Measurements from ENCODE around the gene HOXB4. TPM values are rescaled to one million over a fixed set of nuclear protein-coding genes. Genes with fewer than 3 reads are reported as not detected.

The HOXB4 gene
- total RNA-seq, 1 donor from 2014 or later = 39.2 TPM

DNA sequence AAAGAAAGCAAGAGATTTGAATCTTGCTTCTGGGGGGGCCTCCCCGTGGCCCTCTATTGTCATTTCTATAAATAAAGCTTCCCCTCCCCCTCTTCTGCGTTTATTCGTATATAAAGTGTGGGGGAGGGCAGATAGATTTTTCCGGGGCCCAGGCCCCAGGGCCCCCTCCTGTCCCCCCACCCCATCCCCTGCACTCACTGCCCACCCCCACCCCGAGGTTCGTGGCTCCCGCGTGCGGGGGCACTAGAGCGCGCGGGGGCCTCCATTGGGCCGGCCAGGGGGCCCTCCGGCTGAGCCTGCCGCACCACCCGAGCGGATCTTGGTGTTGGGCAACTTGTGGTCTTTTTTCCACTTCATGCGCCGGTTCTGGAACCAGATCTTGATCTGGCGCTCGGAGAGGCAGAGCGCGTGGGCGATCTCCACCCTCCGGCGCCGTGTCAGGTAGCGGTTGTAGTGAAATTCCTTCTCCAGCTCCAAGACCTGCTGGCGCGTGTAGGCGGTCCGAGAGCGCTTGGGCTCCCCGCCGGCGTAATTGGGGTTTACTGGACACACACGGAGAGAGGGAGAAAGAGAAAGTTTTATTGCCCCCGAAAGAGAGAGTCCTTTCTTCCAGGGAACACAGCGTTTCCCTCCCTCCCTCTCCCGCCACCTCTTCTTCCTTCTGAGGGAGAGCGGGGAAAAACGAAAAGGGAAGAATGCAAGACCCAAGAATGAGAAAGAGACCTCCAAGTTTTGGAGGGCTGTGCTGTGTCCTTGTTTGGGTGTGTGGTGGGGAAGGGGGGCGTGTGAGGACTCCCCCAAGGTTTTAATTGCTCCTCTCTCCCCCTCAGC lies 1.5 kb downstream of the HOXB4 start:
- Mint-ChIP-seq H3K9me3 (no peaks in the 10 kb centered on the region), H3K27ac (peak overlapping the region; percentile 99), H3K4me1 (peaks cover 86% of the 10 kb centered on the region), H3K27me3 (ENCODE audit: low read depth) (no peaks in the 10 kb centered on the region), H3K36me3 (peaks cover 21% of the 10 kb centered on the region), H3K4me3 (peak overlapping the region; percentile 85)
- no peak for DNase-seq (ENCODE audit: low spot score in 2 of 2, unreplicated experiment in 2 of 2)
- TF ChIP-seq, protein P1, sequence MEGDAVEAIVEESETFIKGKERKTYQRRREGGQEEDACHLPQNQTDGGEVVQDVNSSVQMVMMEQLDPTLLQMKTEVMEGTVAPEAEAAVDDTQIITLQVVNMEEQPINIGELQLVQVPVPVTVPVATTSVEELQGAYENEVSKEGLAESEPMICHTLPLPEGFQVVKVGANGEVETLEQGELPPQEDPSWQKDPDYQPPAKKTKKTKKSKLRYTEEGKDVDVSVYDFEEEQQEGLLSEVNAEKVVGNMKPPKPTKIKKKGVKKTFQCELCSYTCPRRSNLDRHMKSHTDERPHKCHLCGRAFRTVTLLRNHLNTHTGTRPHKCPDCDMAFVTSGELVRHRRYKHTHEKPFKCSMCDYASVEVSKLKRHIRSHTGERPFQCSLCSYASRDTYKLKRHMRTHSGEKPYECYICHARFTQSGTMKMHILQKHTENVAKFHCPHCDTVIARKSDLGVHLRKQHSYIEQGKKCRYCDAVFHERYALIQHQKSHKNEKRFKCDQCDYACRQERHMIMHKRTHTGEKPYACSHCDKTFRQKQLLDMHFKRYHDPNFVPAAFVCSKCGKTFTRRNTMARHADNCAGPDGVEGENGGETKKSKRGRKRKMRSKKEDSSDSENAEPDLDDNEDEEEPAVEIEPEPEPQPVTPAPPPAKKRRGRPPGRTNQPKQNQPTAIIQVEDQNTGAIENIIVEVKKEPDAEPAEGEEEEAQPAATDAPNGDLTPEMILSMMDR (IDR thresholded peaks at IDR 0.05; ENCODE audit: unreplicated experiment) = no peak

DNA sequence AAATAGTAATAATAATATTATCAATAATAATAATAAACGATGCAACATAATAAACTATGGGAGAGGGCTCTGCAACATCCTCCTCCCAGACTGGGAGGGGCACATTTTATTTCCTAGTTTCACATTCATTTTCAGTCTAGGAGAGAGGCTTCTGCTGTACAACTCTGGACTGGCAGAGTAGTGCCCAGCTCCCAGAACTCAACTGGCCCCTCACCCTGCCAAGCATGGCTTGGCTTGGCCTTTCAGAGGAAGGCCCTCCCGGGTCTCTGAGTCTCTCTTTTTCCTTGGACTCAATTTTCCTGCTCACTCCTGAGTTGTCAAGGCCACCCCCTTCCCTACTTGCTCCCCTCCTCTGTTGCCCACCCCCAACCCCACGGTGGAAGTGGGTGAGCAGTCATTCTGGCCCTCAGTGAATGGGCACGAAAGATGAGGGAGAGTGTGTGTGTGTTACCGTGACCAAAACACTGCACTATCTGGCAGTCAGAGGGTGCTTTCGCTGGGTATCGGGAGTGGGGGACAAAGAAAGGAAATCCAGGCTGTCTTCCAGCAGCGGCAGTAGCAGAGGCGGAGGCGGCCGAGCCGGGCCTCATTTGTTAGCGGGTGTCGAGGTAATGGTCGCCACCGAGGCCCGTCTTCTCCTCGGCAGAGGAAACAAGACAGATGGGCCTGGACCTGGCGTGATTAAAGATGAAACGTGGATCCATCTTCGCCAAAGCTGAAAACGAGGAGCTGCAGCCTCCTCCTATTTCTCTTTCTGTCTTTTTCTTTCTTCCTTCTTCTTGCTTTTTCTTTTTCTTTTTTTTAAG lies 2.3 kb downstream of the HOXB4 start:
- H3K27me3 Mint-ChIP-seq (ENCODE audit: low read depth) = no peaks in the 10 kb centered on the region

DNA sequence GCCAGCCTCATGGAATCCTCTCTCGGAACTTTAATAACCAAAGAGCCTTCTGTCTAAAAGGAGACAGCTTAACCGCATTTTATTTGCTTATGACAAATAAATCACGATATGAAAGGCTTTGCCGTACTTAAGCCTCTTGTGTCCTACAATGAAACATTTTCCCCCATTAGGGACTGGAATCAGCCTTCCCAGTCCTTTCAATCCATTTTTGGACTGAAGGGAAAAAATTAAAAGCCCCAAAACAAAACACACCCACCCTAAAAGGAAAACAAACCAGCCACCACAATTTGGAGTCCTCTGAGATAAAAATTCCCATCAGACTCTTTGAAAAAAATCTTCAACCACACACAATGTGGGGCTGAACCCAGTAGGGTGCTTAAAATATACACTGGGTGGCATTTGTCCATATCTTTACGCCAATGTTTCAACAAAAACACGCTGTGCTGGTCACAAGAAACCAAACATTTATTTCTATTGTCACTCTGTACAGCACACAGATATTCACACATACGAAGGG lies 3.0 kb downstream of the HOXB4 start:
- no peak overlapping the region for H3K4me3 Mint-ChIP-seq
- H3K27ac Mint-ChIP-seq = no peak overlapping the region
- no peaks in the 10 kb centered on the region for H3K27me3 Mint-ChIP-seq (ENCODE audit: low read depth)

More for the DNA sequence above, 2.3 kb downstream of the HOXB4 start:
- no peaks in the 10 kb centered on the region for H3K9me3 Mint-ChIP-seq
- DNase-seq (ENCODE audit: low spot score in 2 of 2, unreplicated experiment in 2 of 2) = no peak
- H3K27ac Mint-ChIP-seq = no peak overlapping the region
- peak overlapping the region; percentile 85 for H3K4me3 Mint-ChIP-seq
- peaks cover 23% of the 10 kb centered on the region for H3K36me3 Mint-ChIP-seq
- TF ChIP-seq, protein P1 (IDR thresholded peaks at IDR 0.05; ENCODE audit: unreplicated experiment) = no peak
- peaks cover 88% of the 10 kb centered on the region for H3K4me1 Mint-ChIP-seq

DNA sequence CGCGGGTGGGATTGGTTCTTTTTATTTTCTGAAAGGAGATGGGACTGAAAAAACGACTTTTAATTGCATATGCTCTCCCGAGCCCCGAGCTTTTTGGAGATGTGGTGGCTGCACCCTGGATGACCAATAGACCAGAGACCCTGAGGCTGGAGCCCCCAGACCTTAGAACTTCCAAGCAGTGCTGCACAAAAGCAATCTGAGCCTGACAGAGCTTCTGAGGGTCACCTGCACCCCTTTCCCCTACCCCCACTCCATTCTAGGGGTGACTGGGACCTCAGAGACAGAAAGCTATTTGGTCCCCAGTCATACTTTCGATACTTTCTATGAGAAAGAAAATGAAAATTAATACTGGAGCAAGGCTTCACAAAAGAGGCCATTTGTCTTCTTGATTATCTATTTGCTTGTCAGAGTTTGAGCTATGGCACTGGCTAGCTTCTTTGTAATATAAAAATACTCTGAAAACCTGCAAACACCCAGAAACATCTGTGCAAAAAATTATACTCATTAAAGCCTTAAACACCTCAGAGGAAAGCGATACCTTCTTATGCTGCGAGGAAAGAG lies 3.6 kb downstream of the HOXB4 start:
- TF ChIP-seq, protein P1 (IDR thresholded peaks at IDR 0.05; ENCODE audit: unreplicated experiment) = no peak
- Mint-ChIP-seq H3K27ac (no peak overlapping the region), H3K9me3 (no peaks in the 10 kb centered on the region), H3K36me3 (peaks cover 24% of the 10 kb centered on the region), H3K4me3 (no peak overlapping the region), H3K27me3 (ENCODE audit: low read depth) (no peaks in the 10 kb centered on the region), H3K4me1 (peaks cover 90% of the 10 kb centered on the region)
- DNase-seq (ENCODE audit: low spot score in 2 of 2, unreplicated experiment in 2 of 2) = no peak

More for the DNA sequence above, 3.0 kb downstream of the HOXB4 start:
- TF ChIP-seq, protein P1 (IDR thresholded peaks at IDR 0.05; ENCODE audit: unreplicated experiment) = no peak
- no peak for DNase-seq (ENCODE audit: low spot score in 2 of 2, unreplicated experiment in 2 of 2)
- Mint-ChIP-seq H3K4me1 (peaks cover 88% of the 10 kb centered on the region), H3K9me3 (no peaks in the 10 kb centered on the region), H3K36me3 (peaks cover 27% of the 10 kb centered on the region)

DNA sequence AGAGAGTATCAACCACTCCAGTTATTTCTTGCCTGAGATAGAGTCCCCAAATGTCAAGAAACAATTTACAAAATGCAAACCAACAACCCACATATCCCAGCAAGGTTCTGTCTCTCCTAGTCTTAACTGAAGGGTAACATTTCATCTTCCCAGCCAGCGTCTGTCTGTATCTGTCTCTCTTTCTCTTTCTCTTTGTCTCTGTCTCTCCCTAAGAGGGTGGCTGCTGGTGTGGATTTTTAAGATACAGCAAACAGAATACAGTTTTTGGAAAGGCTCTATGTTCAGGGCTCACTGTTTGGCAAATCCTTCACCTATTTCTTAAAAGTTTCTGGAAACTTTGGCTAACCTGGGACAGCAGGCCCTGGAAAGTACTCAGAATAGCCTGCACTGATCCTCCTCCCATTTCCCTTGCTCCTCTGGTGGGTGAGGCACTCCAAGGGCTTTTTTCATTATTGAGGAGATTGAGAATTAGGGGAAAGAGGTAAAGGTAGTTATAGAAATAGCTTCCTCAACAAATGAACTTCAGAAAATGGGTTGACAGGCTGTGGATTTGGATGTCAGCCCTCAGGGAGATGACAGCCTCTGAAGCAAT lies 6.2 kb downstream of the HOXB4 start:
- Mint-ChIP-seq H3K4me1 (peaks cover 76% of the 10 kb centered on the region), H3K4me3 (no peak overlapping the region), H3K36me3 (peaks cover 23% of the 10 kb centered on the region), H3K27me3 (ENCODE audit: low read depth) (no peaks in the 10 kb centered on the region), H3K27ac (no peak overlapping the region), H3K9me3 (no peaks in the 10 kb centered on the region)
- TF ChIP-seq, protein P1 (IDR thresholded peaks at IDR 0.05; ENCODE audit: unreplicated experiment) = no peak
- DNase-seq (ENCODE audit: low spot score in 2 of 2, unreplicated experiment in 2 of 2) = no peak
